ENCODE measurements around the gene PACS1.

Gene PACS1

GRCh38 chr11:66285250-66285947 lies 215.3 kb downstream of the PACS1 start:
- TF ChIP-seq EZH2phosphoT487 (IDR thresholded peaks at IDR 0.05; ENCODE audit: low read length) (no peak), EZH2 (optimal IDR thresholded peaks at IDR 0.05; ENCODE audit: low read depth, low read length) (no peak)
- TF ChIP-seq, protein P1, sequence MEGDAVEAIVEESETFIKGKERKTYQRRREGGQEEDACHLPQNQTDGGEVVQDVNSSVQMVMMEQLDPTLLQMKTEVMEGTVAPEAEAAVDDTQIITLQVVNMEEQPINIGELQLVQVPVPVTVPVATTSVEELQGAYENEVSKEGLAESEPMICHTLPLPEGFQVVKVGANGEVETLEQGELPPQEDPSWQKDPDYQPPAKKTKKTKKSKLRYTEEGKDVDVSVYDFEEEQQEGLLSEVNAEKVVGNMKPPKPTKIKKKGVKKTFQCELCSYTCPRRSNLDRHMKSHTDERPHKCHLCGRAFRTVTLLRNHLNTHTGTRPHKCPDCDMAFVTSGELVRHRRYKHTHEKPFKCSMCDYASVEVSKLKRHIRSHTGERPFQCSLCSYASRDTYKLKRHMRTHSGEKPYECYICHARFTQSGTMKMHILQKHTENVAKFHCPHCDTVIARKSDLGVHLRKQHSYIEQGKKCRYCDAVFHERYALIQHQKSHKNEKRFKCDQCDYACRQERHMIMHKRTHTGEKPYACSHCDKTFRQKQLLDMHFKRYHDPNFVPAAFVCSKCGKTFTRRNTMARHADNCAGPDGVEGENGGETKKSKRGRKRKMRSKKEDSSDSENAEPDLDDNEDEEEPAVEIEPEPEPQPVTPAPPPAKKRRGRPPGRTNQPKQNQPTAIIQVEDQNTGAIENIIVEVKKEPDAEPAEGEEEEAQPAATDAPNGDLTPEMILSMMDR (IDR thresholded peaks at IDR 0.05; ENCODE audit: low read length): no peak
- H3K36me3 ChIP-seq (replicated peaks; ENCODE audit: insufficient read depth, low read length): no peaks in the 10 kb centered on the region
- H2AFZ ChIP-seq (ENCODE audit: low read length): no peak overlapping the region
- no peak overlapping the region for H3K27ac ChIP-seq (ENCODE audit: low read length)
- no peaks in the 10 kb centered on the region for H3K9me3 ChIP-seq (replicated peaks; ENCODE audit: insufficient read depth, low read length)
- H3F3A ChIP-seq (ENCODE audit: insufficient read depth, low read length): peaks cover 7% of the 10 kb centered on the region
- no peaks in the 10 kb centered on the region for H3K9me2 ChIP-seq (replicated peaks; ENCODE audit: insufficient read depth, low read length)
- H3K4me3 ChIP-seq (ENCODE audit: low read length): no peak overlapping the region
- DNase-seq: no peak
- peaks cover 3% of the 10 kb centered on the region; the same call in 1 of the 2 replicates for H3K27me3 ChIP-seq (replicated peaks; ENCODE audit: insufficient read depth, low read length)
- H3K9ac ChIP-seq (ENCODE audit: low read length): no peak overlapping the region
- H3K79me2 ChIP-seq (ENCODE audit: low read length): peaks cover 13% of the 10 kb centered on the region
- peaks cover 23% of the 10 kb centered on the region for H3K4me1 ChIP-seq (ENCODE audit: low read length)
- no peak overlapping the region for H3K4me2 ChIP-seq (ENCODE audit: low read depth, low read length)
- H4K20me1 ChIP-seq (ENCODE audit: insufficient read depth, low read length): no peaks in the 10 kb centered on the region

DNA sequence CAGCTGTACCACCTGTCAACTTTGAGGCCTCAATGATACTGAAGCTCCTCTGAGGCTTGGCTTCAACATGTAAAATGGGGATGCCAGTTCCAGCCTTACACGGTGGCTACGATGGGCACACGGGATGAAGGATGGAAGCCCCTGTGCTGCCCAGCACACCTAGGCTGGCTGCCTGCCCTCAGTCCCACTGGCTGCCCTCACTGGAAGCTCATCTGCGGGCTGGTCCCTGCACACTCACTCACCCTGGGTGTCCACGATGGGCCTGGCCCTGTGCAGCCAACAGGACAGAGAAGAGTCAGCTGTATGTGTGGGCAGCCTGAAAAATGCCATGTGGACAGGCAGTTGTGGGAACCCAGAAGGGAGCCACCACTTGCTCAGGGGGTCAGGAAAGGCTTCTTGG lies 216.6 kb downstream of the PACS1 start:
- Histone ChIP-seq H3K9me3 (replicated peaks; ENCODE audit: insufficient read depth, low read length) (no peaks in the 10 kb centered on the region), H4K20me1 (ENCODE audit: insufficient read depth, low read length) (no peaks in the 10 kb centered on the region), H3K9me2 (replicated peaks; ENCODE audit: insufficient read depth, low read length) (no peaks in the 10 kb centered on the region), H3F3A (ENCODE audit: insufficient read depth, low read length) (peaks cover 7% of the 10 kb centered on the region), H3K4me1 (ENCODE audit: low read length) (peaks cover 23% of the 10 kb centered on the region), H3K27ac (ENCODE audit: low read length) (no peak overlapping the region), H3K27me3 (replicated peaks; ENCODE audit: insufficient read depth, low read length) (peaks cover 12% of the 10 kb centered on the region), H3K36me3 (replicated peaks; ENCODE audit: insufficient read depth, low read length) (no peaks in the 10 kb centered on the region), H3K79me2 (ENCODE audit: low read length) (peaks cover 13% of the 10 kb centered on the region), H3K4me3 (ENCODE audit: low read length) (no peak overlapping the region), H3K9ac (ENCODE audit: low read length) (no peak overlapping the region), H2AFZ (ENCODE audit: low read length) (no peak overlapping the region), H3K4me2 (ENCODE audit: low read depth, low read length) (no peak overlapping the region)
- TF ChIP-seq EZH2 (optimal IDR thresholded peaks at IDR 0.05; ENCODE audit: low read depth, low read length): no peak
- TF ChIP-seq, protein P1 (IDR thresholded peaks at IDR 0.05; ENCODE audit: low read length): no peak
- no peak for TF ChIP-seq EZH2phosphoT487 (IDR thresholded peaks at IDR 0.05; ENCODE audit: low read length)
- no peak for DNase-seq

GRCh38 chr11:66287211-66287888 lies 217.3 kb downstream of the PACS1 start:
- no peak for DNase-seq
- Histone ChIP-seq H3K27ac (ENCODE audit: low read length) (no peak overlapping the region), H2AFZ (ENCODE audit: low read length) (no peak overlapping the region), H3K9me3 (replicated peaks; ENCODE audit: insufficient read depth, low read length) (no peaks in the 10 kb centered on the region), H3F3A (ENCODE audit: insufficient read depth, low read length) (peaks cover 7% of the 10 kb centered on the region), H3K9ac (ENCODE audit: low read length) (no peak overlapping the region), H3K9me2 (replicated peaks; ENCODE audit: insufficient read depth, low read length) (no peaks in the 10 kb centered on the region), H4K20me1 (ENCODE audit: insufficient read depth, low read length) (no peaks in the 10 kb centered on the region), H3K4me1 (ENCODE audit: low read length) (peaks cover 19% of the 10 kb centered on the region), H3K27me3 (replicated peaks; ENCODE audit: insufficient read depth, low read length) (peaks cover 17% of the 10 kb centered on the region), H3K79me2 (ENCODE audit: low read length) (peaks cover 13% of the 10 kb centered on the region), H3K4me2 (ENCODE audit: low read depth, low read length) (no peak overlapping the region), H3K4me3 (ENCODE audit: low read length) (no peak overlapping the region), H3K36me3 (replicated peaks; ENCODE audit: insufficient read depth, low read length) (no peaks in the 10 kb centered on the region)
- TF ChIP-seq EZH2phosphoT487 (IDR thresholded peaks at IDR 0.05; ENCODE audit: low read length): no peak
- TF ChIP-seq, protein P1 (IDR thresholded peaks at IDR 0.05; ENCODE audit: low read length): no peak
- TF ChIP-seq EZH2 (optimal IDR thresholded peaks at IDR 0.05; ENCODE audit: low read depth, low read length): no peak

Data from MM.1S (cell line).